ENCODE data around the gene C1GALT1C1. TPM values are rescaled to one million over a fixed set of nuclear protein-coding genes. Genes with fewer than 3 reads are reported as not detected.

The C1GALT1C1 gene
- total RNA-seq, 4 donors from 2014 or later = 6.5 to 13.5 (median 10.2) TPM

GRCh38 chrX:120625371-120625770 lies 4.5 kb downstream of the C1GALT1C1 start:
- intact Hi-C loops (cut with DNase I; ENCODE audit: low total_unique reads) = loop anchor here (10.0 kb wide), 1 partner anchor 141 kb away; no protein-coding TSS in a partner anchor
- DNase-seq (no peak), ATAC-seq (no peak)
- Histone ChIP-seq H3K9me3 (no peaks in the 10 kb centered on the region), H3K4me3 (no peak overlapping the region), H3K36me3 (no peaks in the 10 kb centered on the region), H3K27me3 (no peaks in the 10 kb centered on the region), H3K27ac (no peak overlapping the region), H3K4me1 (no peaks in the 10 kb centered on the region)
- in situ Hi-C loops (cut with MboI; ENCODE audit: low sequenced_read_pairs in 4 of 4) = no loop called here
- TF ChIP-seq CTCF (IDR thresholded peaks at IDR 0.05 in 4 of 5, conservative IDR thresholded peaks at IDR 0.05 in 1 of 5) = no peak
- no peak for TF ChIP-seq POLR2A (IDR thresholded peaks at IDR 0.05)

GRCh38 chrX:120617996-120618630 lies 11.7 kb downstream of the C1GALT1C1 start:
- ATAC-seq = no peak
- no peak for DNase-seq
- no peak overlapping the region for H3K4me3 ChIP-seq
- TF ChIP-seq CTCF (IDR thresholded peaks at IDR 0.05 in 4 of 5, conservative IDR thresholded peaks at IDR 0.05 in 1 of 5) (no peak), POLR2A (IDR thresholded peaks at IDR 0.05) (no peak)
- no peaks in the 10 kb centered on the region for H3K36me3 ChIP-seq
- H3K4me1 ChIP-seq = no peaks in the 10 kb centered on the region
- intact Hi-C loops (cut with DNase I; ENCODE audit: low total_unique reads) = no loop called here
- H3K9me3 ChIP-seq = no peaks in the 10 kb centered on the region
- in situ Hi-C loops (cut with MboI; ENCODE audit: low sequenced_read_pairs in 4 of 4) = no loop called here
- no peak overlapping the region for H3K27ac ChIP-seq
- H3K27me3 ChIP-seq = no peaks in the 10 kb centered on the region

GRCh38 chrX:120614816-120615215 lies 15.0 kb downstream of the C1GALT1C1 start:
- no peak for ATAC-seq
- in situ Hi-C loops (cut with MboI; ENCODE audit: low sequenced_read_pairs in 4 of 4) = loop anchor here in 1 of 4 donors (5.0 kb wide), 1 partner anchor 53 kb away; the partner anchor contains the start of gene CUL4B

GRCh38 chrX:120612086-120612485 lies 17.8 kb downstream of the C1GALT1C1 start:
- no peaks in the 10 kb centered on the region for H3K36me3 ChIP-seq
- H3K27me3 ChIP-seq = no peaks in the 10 kb centered on the region
- TF ChIP-seq POLR2A (IDR thresholded peaks at IDR 0.05) = no peak
- no peak for TF ChIP-seq CTCF (IDR thresholded peaks at IDR 0.05 in 4 of 5, conservative IDR thresholded peaks at IDR 0.05 in 1 of 5)
- intact Hi-C loops (cut with DNase I; ENCODE audit: low total_unique reads) = no loop called here
- in situ Hi-C loops (cut with MboI; ENCODE audit: low sequenced_read_pairs in 4 of 4) = loop anchor here in 1 of 4 donors (5.0 kb wide), 1 partner anchor 50 kb away; the partner anchor contains the start of gene CUL4B
- no peaks in the 10 kb centered on the region for H3K9me3 ChIP-seq
- DNase-seq = no peak
- H3K27ac ChIP-seq = no peak overlapping the region
- no peaks in the 10 kb centered on the region for H3K4me1 ChIP-seq
- no peak for ATAC-seq
- H3K4me3 ChIP-seq = no peak overlapping the region

More at GRCh38 chrX:120614816-120615215, 15.0 kb downstream of the C1GALT1C1 start:
- Histone ChIP-seq H3K4me3 (no peak overlapping the region), H3K27me3 (no peaks in the 10 kb centered on the region), H3K9me3 (no peaks in the 10 kb centered on the region), H3K4me1 (no peaks in the 10 kb centered on the region), H3K36me3 (no peaks in the 10 kb centered on the region), H3K27ac (no peak overlapping the region)
- no peak for DNase-seq
- intact Hi-C loops (cut with DNase I; ENCODE audit: low total_unique reads) = no loop called here
- TF ChIP-seq POLR2A (IDR thresholded peaks at IDR 0.05) (no peak), CTCF (IDR thresholded peaks at IDR 0.05 in 4 of 5, conservative IDR thresholded peaks at IDR 0.05 in 1 of 5) (no peak)

All from gastrocnemius medialis (tissue), 4 donors.